HUES64 (cell line): Measurements from ENCODE around the gene GOLGA2.

Experiments used
- H3K27ac ChIP-seq: 2 replicates; pipeline ENCODE4 v1.7.0; 2013; ENCODE audit warnings: low read depth, low read length, inconsistent platforms
- H3K27me3 ChIP-seq: 2 replicates; pipeline ENCODE4 v1.6.1; 2013; ENCODE audit warnings: mild to moderate bottlenecking, low read length; ENCODE audit not compliant: insufficient read depth
- H3K36me3 ChIP-seq: 2 replicates; pipeline ENCODE4 v1.6.1; 2013; ENCODE audit warnings: mild to moderate bottlenecking, low read length; ENCODE audit not compliant: insufficient read depth
- H3K4me1 ChIP-seq: 2 replicates; pipeline ENCODE4 v1.6.1; 2013; ENCODE audit warnings: mild to moderate bottlenecking, low read length, moderate library complexity; ENCODE audit not compliant: insufficient read depth
- H3K4me3 ChIP-seq: 2 replicates; pipeline ENCODE4 v1.5.1; 2013; ENCODE audit warnings: mild to moderate bottlenecking, low read length, moderate library complexity
- H3K9ac ChIP-seq: 2 replicates; pipeline ENCODE4 v1.6.1; 2013; ENCODE audit warnings: mild to moderate bottlenecking, low read depth, low read length
- H3K9me3 ChIP-seq: 2 replicates; pipeline ENCODE4 v1.6.1; 2013; ENCODE audit warnings: low read depth, low read length; ENCODE audit not compliant: insufficient read depth
- WGBS: fragments of 150-250, 120-280 bp; methylation state at CpG from one replicate; pipeline ENCODE4 v1.1.7; 2013; ENCODE audit warnings: missing lambda C conversion rate; 5-methylcytosine and 5-hydroxymethylcytosine counted together

The GOLGA2 gene

DNA sequence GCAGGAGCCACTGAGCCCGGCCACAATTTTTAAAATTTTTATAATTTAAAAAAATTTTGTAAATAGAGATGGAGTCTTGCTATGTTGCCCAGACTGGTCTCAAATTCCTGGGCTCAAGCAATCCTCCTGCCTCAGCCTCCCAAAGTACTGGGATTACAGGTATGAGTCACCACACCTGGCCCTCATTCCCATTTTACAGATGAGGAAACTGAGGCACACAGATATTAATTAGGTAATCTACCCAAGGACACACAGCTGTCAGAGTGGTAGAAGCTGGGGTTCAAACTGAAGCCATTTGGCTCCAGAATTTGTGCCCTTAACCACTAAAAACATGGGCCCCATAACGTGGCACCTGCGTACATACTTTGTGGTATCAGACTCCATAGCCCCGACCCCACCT is 38.9 kb upstream of the GOLGA2 start:
- H3K4me1 ChIP-seq = no peaks in the 10 kb centered on the region
- H3K36me3 ChIP-seq = peaks cover 68% of the 10 kb centered on the region
- WGBS = 93% methylated on average over 3 of the region's 4 CpGs
- no peak overlapping the region for H3K4me3 ChIP-seq
- H3K9me3 ChIP-seq = no peaks in the 10 kb centered on the region
- H3K27me3 ChIP-seq = no peaks in the 10 kb centered on the region
- no peak overlapping the region for H3K9ac ChIP-seq
- no peak overlapping the region for H3K27ac ChIP-seq

DNA sequence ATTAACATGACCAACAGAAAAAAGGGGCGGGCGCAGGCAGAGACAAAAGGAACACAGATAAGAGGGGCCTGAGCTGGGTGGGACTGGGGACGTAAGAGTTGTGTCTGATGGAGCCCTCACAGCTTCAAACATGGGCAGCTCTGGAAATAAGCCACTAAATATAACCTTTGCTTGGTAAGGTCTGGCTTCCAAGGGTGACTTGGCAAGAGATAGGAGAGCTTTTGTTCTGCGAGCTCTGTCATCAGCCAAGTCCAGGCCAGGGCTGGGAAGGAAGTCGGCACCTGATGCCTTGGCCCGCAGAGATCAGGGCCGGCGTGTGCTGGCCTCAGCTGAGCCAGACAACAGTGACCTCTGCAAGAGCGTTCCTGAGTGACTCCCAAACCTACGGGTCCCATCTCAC is 34.7 kb upstream of the GOLGA2 start:
- Histone ChIP-seq H3K4me1 (no peaks in the 10 kb centered on the region), H3K27me3 (no peaks in the 10 kb centered on the region), H3K9me3 (no peaks in the 10 kb centered on the region), H3K4me3 (no peak overlapping the region), H3K27ac (no peak overlapping the region), H3K9ac (no peak overlapping the region), H3K36me3 (peaks cover 52% of the 10 kb centered on the region)
- WGBS = 92% methylated on average over 10 of the region's 10 CpGs

DNA sequence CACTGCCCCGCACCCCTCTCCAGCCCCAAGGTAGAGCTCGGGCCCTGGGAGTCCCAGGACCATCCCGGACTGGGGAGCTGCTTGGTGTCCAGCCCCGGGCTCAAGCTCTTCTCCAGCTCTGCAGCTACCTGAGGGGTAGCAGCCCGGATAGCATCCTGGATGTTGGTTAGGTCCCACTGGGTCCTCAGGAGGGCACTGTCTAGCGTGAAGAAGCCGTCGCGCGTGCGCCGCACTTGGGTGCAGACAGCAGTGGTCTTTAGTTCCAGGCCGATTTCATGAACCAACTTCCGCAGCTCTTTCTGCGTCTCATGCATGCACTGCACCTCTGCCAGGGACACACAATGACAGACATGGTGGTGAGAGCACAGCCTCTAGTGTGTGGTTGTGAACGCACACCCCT is 33.7 kb upstream of the GOLGA2 start:
- Histone ChIP-seq H3K9me3 (no peaks in the 10 kb centered on the region), H3K4me3 (no peak overlapping the region), H3K9ac (no peak overlapping the region), H3K27me3 (no peaks in the 10 kb centered on the region), H3K36me3 (peaks cover 44% of the 10 kb centered on the region), H3K27ac (no peak overlapping the region), H3K4me1 (no peaks in the 10 kb centered on the region)
- 96% methylated on average over 16 of the region's 16 CpGs for WGBS

DNA sequence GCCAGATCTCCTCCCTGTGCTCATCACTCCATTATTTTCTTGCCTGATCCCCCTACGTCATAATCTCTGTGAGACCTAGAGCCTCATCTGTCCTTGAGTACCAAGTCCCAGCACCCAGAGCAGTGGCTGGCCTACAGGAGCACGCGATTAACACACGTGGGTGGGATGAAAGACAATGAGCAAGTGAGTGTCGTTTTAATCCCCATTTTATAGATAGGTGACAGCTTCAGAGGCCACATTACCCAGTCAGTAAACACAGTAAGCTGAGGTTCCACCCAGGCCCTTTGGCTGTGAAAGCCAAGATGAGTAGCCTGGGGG is 29.1 kb upstream of the GOLGA2 start:
- H3K36me3 ChIP-seq = peaks cover 14% of the 10 kb centered on the region
- H3K4me3 ChIP-seq = no peak overlapping the region
- H3K9me3 ChIP-seq = no peaks in the 10 kb centered on the region
- 79% methylated on average over 5 of the region's 5 CpGs for WGBS
- H3K27me3 ChIP-seq = no peaks in the 10 kb centered on the region
- no peak overlapping the region for H3K27ac ChIP-seq
- H3K4me1 ChIP-seq = no peaks in the 10 kb centered on the region
- H3K9ac ChIP-seq = no peak overlapping the region

- 86% methylated on average over 6 of the region's 9 CpGs for WGBS
Measured at GRCh38 chr9:128304136-128304970, 28.5 kb upstream of the GOLGA2 start.

GRCh38 chr9:128298535-128299482 is 23.0 kb upstream of the GOLGA2 start:
- Histone ChIP-seq H3K27ac (no peak overlapping the region), H3K4me1 (no peaks in the 10 kb centered on the region), H3K9me3 (no peaks in the 10 kb centered on the region), H3K27me3 (no peaks in the 10 kb centered on the region), H3K9ac (no peak overlapping the region), H3K4me3 (no peak overlapping the region), H3K36me3 (no peaks in the 10 kb centered on the region)
- 94% methylated on average over 20 of the region's 20 CpGs for WGBS

More at GRCh38 chr9:128304136-128304970, 28.5 kb upstream of the GOLGA2 start:
- Histone ChIP-seq H3K27ac (no peak overlapping the region), H3K36me3 (peaks cover 8% of the 10 kb centered on the region), H3K4me1 (no peaks in the 10 kb centered on the region), H3K4me3 (no peak overlapping the region), H3K9ac (no peak overlapping the region), H3K9me3 (no peaks in the 10 kb centered on the region), H3K27me3 (no peaks in the 10 kb centered on the region)

GRCh38 chr9:128297221-128297773 is 21.5 kb upstream of the GOLGA2 start:
- H3K9ac ChIP-seq = no peak overlapping the region
- WGBS = 84% methylated on average over 2 of the region's 2 CpGs
- no peaks in the 10 kb centered on the region for H3K36me3 ChIP-seq
- no peaks in the 10 kb centered on the region for H3K27me3 ChIP-seq
- H3K4me3 ChIP-seq = no peak overlapping the region
- H3K4me1 ChIP-seq = no peaks in the 10 kb centered on the region
- no peaks in the 10 kb centered on the region for H3K9me3 ChIP-seq
- H3K27ac ChIP-seq = no peak overlapping the region

DNA sequence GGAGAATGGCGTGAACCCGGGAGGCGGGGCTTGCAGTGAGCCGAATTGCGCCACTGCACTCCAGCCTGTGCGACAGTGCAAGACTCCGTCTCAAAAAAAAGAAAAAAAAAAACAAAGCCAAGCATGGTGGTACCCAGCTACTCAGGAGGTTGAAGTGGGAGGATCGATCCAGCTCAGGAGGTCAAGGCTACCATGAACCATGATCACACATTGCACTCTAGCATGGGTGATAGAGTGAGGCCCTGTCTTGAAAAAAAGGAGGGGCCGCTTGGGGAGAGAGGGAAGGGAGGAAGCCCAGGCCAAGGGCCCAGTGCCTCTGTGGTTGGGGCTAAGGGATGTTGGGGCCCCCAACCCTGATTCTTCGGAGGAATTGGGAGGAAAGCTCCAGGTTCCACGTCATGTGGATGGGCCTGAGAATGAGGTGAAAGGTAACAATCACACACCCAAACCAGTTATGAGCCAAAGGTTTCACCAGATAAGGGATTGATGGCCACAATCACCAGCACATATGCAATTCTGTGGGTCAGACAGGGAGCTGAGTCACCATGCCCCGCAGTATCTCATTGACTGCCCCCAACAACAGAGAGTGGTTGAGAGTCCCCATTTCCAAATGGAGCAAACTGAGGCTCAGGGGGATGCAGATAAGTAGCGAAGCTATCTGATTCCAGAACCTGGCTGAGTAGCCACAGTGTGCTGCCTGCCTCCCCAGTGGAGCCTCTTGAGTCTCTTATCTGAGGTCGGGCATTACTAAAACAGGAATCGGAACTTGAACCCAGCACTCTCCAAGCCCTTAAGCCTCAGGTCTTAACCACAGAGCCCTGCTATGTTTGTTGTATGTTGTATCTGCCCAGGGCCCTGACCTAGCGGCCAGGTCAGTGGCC is 20.8 kb upstream of the GOLGA2 start:
- H3K4me1 ChIP-seq = no peaks in the 10 kb centered on the region
- no peak overlapping the region for H3K4me3 ChIP-seq
- WGBS = 92% methylated on average over 16 of the region's 16 CpGs
- no peak overlapping the region for H3K9ac ChIP-seq
- H3K9me3 ChIP-seq = no peaks in the 10 kb centered on the region
- no peak overlapping the region for H3K27ac ChIP-seq
- no peaks in the 10 kb centered on the region for H3K36me3 ChIP-seq
- no peaks in the 10 kb centered on the region for H3K27me3 ChIP-seq

GRCh38 chr9:128294142-128294541 is 18.3 kb upstream of the GOLGA2 start:
- H3K27me3 ChIP-seq = no peaks in the 10 kb centered on the region
- WGBS = 94% methylated on average over 4 of the region's 4 CpGs
- no peaks in the 10 kb centered on the region for H3K9me3 ChIP-seq
- H3K36me3 ChIP-seq = 0 out of 2 replicates have a peak, but pooled peaks cover under 1% of the 10 kb centered on the region
- H3K4me3 ChIP-seq = no peak overlapping the region
- no peak overlapping the region for H3K9ac ChIP-seq
- no peaks in the 10 kb centered on the region for H3K4me1 ChIP-seq
- no peak overlapping the region for H3K27ac ChIP-seq

DNA sequence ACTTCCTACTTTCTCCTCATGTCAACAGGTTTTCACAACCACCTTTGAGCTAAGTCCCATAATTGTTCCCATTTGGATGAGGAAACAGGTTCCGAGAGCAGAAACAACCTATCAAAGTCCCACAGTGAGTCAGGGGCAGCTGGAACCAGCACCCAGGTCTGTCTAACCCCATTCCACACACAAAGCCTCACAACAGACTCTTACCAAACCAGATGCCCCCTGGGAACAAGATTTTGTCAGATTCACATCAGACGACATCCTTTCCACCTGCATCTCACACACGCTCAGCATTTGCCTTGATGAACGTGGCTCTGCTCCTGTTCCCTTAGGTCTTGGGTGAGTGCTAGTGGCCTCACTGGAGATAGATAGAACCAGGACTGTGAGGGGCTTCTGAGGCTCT is 17.3 kb upstream of the GOLGA2 start:
- H3K27me3 ChIP-seq = no peaks in the 10 kb centered on the region
- H3K27ac ChIP-seq = no peak overlapping the region
- H3K9ac ChIP-seq = no peak overlapping the region
- no peaks in the 10 kb centered on the region for H3K4me1 ChIP-seq
- H3K9me3 ChIP-seq = no peaks in the 10 kb centered on the region
- 0 out of 2 replicates have a peak, but pooled peaks cover 11% of the 10 kb centered on the region for H3K36me3 ChIP-seq
- no peak overlapping the region for H3K4me3 ChIP-seq
- 83% methylated on average over 4 of the region's 4 CpGs for WGBS
